SHP77 treated with DMSO at 0.1 percent for 48 hours (cell line): Measurements from ENCODE around the gene SLCO6A1.

ENCODE experiments used
- DNase-seq: peaks from one replicate; lab custom pipeline; 2025; lab: John Stamatoyannopoulos, UW

SLCO6A1 gene

GRCh38 chr5:102453716-102454115 lies 45.1 kb downstream of the SLCO6A1 start:
- DNase-seq, result no peak

- no peak for DNase-seq
Observed at GRCh38 chr5:102451082-102451481, 47.7 kb downstream of the SLCO6A1 start.

- DNase-seq, result no peak
Observed at GRCh38 chr5:102450313-102450990, 48.3 kb downstream of the SLCO6A1 start.

- no peak for DNase-seq
Observed at GRCh38 chr5:102433473-102433872, 65.3 kb downstream of the SLCO6A1 start.

- DNase-seq, result peak; percentile 5
Observed at GRCh38 chr5:102421647-102422046, 77.2 kb downstream of the SLCO6A1 start.

GRCh38 chr5:102418531-102418930 lies 80.3 kb downstream of the SLCO6A1 start:
- DNase-seq, result no peak

- no peak for DNase-seq
Observed at GRCh38 chr5:102414448-102414847, 84.4 kb downstream of the SLCO6A1 start.

GRCh38 chr5:102388235-102388634 lies 110.6 kb downstream of the SLCO6A1 start:
- no peak for DNase-seq

GRCh38 chr5:102385365-102385764 lies 113.4 kb downstream of the SLCO6A1 start:
- no peak for DNase-seq

- DNase-seq, result no peak
Observed at GRCh38 chr5:102380174-102380573, 118.6 kb downstream of the SLCO6A1 start.

- no peak for DNase-seq
Observed at GRCh38 chr5:102375876-102376275, 122.9 kb downstream of the SLCO6A1 start.

- DNase-seq, result no peak
Observed at GRCh38 chr5:102375272-102375671, 123.5 kb downstream of the SLCO6A1 start.

GRCh38 chr5:102368392-102368791 lies 130.4 kb downstream of the SLCO6A1 start:
- DNase-seq, result no peak

- DNase-seq, result peak; percentile 40
Observed at GRCh38 chr5:102341681-102342288, 157.0 kb downstream of the SLCO6A1 start.

GRCh38 chr5:102324714-102325113 lies 174.1 kb downstream of the SLCO6A1 start:
- DNase-seq, result no peak
